Measurements from ENCODE around the gene NYNRIN. TPM values are rescaled to one million over a fixed set of nuclear protein-coding genes. Genes with fewer than 3 reads are reported as not detected.

The NYNRIN gene
- total RNA-seq, 2 donors from 2014 or later = 6.0 to 10.1 TPM

DNA sequence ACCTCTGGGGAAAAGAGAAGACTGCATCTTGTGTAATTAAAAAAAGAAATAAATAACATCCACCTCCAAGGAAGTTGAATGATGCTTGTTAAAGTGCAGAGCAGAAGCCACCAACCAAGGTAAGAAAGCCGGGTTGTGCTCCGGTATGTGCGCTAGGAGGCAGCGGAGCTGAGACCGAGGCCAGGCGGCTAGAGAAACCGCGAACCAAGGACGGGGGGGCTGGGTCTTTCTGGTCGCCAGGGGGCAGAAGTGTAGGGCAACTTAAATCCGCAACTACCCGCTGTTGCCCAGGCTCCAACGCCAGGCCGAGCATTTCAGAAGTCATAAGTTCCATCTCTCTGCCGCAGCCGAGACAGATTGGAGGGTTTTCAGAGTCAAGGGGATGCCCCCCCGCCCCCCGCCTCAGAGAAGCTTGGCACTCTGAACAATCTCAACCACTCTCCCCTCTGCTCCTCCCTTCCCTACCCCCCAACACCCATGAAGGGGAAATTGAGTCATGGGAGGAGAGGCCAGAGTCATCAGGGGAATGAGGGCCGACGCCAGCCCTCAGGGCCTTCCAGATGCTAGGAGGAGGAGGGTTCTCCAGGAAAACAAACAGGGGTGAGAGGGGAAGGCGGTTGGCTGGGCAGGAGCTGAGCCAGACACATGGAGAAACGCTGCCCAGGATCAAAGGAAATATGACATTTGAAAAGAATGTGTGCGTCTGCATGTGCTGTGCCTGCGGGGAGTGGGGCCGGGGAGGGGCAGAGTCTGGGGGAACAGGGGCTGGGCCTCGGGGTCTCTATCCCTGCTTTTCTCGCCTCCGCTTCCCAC lies 33.0 kb upstream of the NYNRIN start:
- Histone ChIP-seq H3K27ac (peak overlapping the region; percentile 83 to 93), H3K4me3 (peak overlapping the region; percentile 59 to 60), H3K4me1 (peaks cover 0 to 48% of the 10 kb centered on the region in 2 donors), H3K27me3 (peaks cover 0 to 4% of the 10 kb centered on the region in 2 donors), H3K9me3 (no peaks in the 10 kb centered on the region), H3K36me3 (no peaks in the 10 kb centered on the region)
- TF ChIP-seq, protein P1, sequence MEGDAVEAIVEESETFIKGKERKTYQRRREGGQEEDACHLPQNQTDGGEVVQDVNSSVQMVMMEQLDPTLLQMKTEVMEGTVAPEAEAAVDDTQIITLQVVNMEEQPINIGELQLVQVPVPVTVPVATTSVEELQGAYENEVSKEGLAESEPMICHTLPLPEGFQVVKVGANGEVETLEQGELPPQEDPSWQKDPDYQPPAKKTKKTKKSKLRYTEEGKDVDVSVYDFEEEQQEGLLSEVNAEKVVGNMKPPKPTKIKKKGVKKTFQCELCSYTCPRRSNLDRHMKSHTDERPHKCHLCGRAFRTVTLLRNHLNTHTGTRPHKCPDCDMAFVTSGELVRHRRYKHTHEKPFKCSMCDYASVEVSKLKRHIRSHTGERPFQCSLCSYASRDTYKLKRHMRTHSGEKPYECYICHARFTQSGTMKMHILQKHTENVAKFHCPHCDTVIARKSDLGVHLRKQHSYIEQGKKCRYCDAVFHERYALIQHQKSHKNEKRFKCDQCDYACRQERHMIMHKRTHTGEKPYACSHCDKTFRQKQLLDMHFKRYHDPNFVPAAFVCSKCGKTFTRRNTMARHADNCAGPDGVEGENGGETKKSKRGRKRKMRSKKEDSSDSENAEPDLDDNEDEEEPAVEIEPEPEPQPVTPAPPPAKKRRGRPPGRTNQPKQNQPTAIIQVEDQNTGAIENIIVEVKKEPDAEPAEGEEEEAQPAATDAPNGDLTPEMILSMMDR (IDR thresholded peaks at IDR 0.05) = peak; percentile 44 to 89
- DNase-seq (ENCODE audit: low spot score) = peak; percentile 91

DNA sequence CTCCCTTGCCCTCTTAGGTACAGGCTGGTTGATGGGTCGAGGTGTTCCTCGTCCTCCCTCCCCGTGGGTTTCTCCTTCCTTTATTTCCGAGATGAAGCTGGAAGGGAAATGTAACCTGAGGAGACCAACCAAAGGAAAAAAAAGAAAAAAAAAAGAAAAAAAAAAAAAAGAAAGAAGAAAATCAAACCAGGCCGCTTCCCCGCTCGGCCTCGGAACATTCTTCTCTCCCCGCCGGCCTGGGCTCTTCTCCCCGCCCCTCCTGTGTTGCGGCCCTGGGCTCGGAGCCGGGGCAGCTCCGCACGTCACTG lies 32.4 kb upstream of the NYNRIN start:
- Histone ChIP-seq H3K4me3 (peak overlapping the region; percentile 59 to 60), H3K27me3 (peaks cover 0 to 4% of the 10 kb centered on the region in 2 donors), H3K27ac (peak overlapping the region; percentile 83 to 93), H3K4me1 (peaks cover 0 to 48% of the 10 kb centered on the region in 2 donors), H3K9me3 (no peaks in the 10 kb centered on the region), H3K36me3 (no peaks in the 10 kb centered on the region)
- DNase-seq (ENCODE audit: low spot score) = no peak
- TF ChIP-seq, protein P1 (IDR thresholded peaks at IDR 0.05) = no peak

DNA sequence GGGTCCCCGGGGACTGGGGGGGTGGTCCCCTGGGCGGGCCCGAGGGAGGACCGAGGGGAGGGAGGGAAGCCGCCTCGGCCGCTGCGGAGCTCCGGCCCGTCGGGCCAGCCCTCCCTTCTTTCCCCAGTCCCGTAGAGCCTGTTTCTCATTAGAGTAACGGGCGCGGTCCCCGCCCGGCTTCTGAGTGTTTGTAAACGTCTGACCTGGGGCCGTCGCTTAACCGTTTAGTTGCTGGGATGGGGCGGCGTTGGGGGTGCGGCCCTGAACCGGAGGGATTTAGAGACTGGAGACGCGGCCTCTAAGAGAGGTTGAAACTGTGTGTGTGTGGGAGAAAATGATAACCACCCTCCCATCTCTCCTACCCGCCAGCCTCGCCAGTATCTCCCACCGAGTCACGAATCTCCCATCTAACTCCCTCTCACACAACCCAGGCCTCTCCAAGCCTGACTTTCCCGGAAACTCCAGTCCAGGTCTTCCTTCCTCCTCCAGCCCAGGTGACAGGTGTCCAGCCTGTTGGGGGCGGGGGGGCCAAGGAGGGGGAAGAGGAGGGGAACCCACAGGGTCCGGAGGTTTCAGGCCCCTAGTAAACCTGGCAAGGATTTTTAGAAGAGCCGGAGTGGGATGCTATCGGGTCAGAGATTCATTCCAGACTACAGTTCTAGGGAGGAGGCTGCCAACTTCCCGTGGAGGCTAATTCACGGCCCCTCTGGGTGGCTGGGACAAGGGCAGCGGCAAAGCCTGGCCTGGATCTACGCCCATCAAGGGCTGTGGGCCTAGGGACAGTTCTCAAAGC lies 31.9 kb upstream of the NYNRIN start:
- H3K9me3 ChIP-seq = no peaks in the 10 kb centered on the region
- H3K4me3 ChIP-seq = peak overlapping the region; percentile 59 to 60
- TF ChIP-seq, protein P1 (IDR thresholded peaks at IDR 0.05) = no peak
- H3K27me3 ChIP-seq = peaks cover 0 to 4% of the 10 kb centered on the region in 2 donors
- no peaks in the 10 kb centered on the region for H3K36me3 ChIP-seq
- DNase-seq (ENCODE audit: low spot score) = peak; percentile 94
- H3K4me1 ChIP-seq = peaks cover 0 to 48% of the 10 kb centered on the region in 2 donors
- peak overlapping the region; percentile 83 to 93 for H3K27ac ChIP-seq

DNA sequence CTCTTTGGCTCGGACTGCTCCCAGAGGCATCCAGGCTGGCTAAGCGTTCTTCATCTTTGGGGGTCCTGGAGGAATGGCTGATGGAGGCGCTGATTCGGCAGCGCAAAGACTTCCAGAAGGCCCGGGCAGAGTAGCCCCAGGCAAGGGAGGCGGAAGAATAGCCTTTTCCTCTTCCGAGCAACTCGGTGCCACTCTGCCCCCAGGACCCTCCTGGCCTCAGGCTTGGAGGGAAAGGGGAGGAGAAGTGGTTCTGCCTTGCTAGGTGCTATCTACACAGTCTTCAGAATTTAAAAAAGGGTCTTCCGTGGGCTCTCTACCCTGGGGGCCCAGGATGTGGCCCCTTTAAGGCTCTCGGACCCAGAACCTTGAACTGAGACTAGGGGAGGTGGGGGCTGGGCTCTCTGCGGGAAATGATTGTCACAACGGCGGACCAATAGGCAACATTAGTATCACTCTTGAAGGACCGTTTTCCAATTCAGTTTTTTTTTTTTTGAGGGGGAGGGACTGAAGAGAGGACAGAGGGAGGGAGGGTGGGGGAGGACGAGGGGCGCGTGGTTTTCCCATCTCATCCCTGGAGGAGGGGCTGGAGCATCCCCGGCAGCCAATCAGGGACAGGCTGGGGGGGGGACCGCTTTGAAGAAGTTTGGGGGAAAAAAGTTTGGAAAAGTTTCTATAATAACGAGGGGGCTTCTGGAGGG lies 31.1 kb upstream of the NYNRIN start, which contains the start of gene NFATC4:
TSS of gene NFATC4 (plus strand) at position 671 of the 698 bp plus-strand sequence. CDS start 157 bp downstream, outside the sequence.
- DNase-seq (ENCODE audit: low spot score) = peak; percentile 83
- H3K4me1 ChIP-seq = peaks cover 0 to 48% of the 10 kb centered on the region in 2 donors
- no peaks in the 10 kb centered on the region for H3K9me3 ChIP-seq
- H3K27me3 ChIP-seq = peaks cover 0 to 4% of the 10 kb centered on the region in 2 donors
- H3K27ac ChIP-seq = peak within 1 kb of the TSS; percentile 83 to 93
- H3K36me3 ChIP-seq = no peaks in the 10 kb centered on the region
- TF ChIP-seq, protein P1 (IDR thresholded peaks at IDR 0.05) = no peak
- H3K4me3 ChIP-seq = peak within 1 kb of the TSS; percentile 59 to 60

DNA sequence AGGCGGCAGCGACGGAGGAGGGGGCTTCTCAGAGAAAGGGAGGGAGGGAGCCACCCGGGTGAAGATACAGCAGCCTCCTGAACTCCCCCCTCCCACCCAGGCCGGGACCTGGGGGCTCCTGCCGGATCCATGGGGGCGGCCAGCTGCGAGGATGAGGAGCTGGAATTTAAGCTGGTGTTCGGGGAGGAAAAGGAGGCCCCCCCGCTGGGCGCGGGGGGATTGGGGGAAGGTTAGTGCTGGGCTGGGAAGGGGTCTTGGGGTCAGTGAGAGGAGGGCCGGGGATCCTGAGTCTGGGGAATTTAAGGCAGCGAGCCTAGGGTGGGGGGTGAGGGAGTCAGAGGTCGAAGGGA lies 30.6 kb upstream of the NYNRIN start:
- Histone ChIP-seq H3K4me1 (peaks cover 0 to 48% of the 10 kb centered on the region in 2 donors), H3K27me3 (peaks cover 0 to 4% of the 10 kb centered on the region in 2 donors), H3K27ac (peak overlapping the region; percentile 83 to 93), H3K4me3 (peak overlapping the region; percentile 59 to 60), H3K36me3 (no peaks in the 10 kb centered on the region), H3K9me3 (no peaks in the 10 kb centered on the region)
- TF ChIP-seq, protein P1 (IDR thresholded peaks at IDR 0.05) = no peak
- no peak for DNase-seq (ENCODE audit: low spot score)
